B cell (primary cell): ENCODE measurements around the gene NDUFS6.

Source experiments
- EZH2 ChIP-seq: IDR thresholded peaks from 2 replicates; pipeline ENCODE4 v1.6.1; 2012; ENCODE audit warnings: borderline replicate concordance, low read depth, mild to moderate bottlenecking, moderate library complexity, low read length; ENCODE audit not compliant: insufficient read depth, poor library complexity, severe bottlenecking
- TF ChIP-seq, protein P1 (sequence below): fragments of 200-600 bp; IDR thresholded peaks from one replicate; pipeline ENCODE4 v1.8.0; 2022; ENCODE audit warnings: antibody characterized with exemption, mild to moderate bottlenecking

DNA sequence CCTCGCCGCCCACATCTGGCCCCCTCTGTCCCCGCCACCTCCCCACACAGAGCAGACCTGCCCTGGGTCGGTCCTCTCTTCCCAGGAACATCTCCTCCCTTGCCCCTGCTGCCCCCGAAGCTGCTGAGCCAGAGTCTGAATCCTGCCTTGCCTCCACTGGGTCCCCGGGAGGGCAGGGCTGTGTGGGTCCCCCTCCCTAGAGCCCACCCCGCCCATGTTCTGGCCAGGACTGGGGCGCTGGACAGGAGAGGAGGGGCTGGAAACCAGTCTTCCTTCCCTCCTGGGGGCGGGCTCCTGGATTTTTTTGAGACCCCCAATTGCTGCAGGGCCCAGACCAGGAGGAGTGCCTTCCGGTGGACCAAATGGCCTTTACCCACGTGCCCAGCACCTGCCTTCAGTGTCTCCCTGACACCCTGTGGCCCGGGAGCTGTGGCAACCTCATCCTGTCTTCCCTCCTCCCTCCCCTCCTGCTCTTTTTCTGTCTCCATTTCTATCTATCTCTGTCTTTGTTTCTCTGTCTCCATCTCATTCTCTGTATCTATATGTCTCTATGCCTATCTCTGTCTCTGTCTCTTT is 13.6 kb upstream of the NDUFS6 start:
- TF ChIP-seq, protein P1, sequence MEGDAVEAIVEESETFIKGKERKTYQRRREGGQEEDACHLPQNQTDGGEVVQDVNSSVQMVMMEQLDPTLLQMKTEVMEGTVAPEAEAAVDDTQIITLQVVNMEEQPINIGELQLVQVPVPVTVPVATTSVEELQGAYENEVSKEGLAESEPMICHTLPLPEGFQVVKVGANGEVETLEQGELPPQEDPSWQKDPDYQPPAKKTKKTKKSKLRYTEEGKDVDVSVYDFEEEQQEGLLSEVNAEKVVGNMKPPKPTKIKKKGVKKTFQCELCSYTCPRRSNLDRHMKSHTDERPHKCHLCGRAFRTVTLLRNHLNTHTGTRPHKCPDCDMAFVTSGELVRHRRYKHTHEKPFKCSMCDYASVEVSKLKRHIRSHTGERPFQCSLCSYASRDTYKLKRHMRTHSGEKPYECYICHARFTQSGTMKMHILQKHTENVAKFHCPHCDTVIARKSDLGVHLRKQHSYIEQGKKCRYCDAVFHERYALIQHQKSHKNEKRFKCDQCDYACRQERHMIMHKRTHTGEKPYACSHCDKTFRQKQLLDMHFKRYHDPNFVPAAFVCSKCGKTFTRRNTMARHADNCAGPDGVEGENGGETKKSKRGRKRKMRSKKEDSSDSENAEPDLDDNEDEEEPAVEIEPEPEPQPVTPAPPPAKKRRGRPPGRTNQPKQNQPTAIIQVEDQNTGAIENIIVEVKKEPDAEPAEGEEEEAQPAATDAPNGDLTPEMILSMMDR = no peak
- no peak for TF ChIP-seq EZH2
